ENCODE results near the gene RAB31.

RAB31 gene

GRCh38 chr18:9700261-9700796, 7.8 kb upstream of the RAB31 start:
- H3K27me3 ChIP-seq (replicated peaks): no peaks in the 10 kb centered on the region
- no peak overlapping the region for H3K4me3 ChIP-seq (ENCODE audit: low read depth, low read length)
- peak; percentile 32 for DNase-seq
- no peak for TF ChIP-seq CTCF (IDR thresholded peaks at IDR 0.05; ENCODE audit: low read depth, low read length, missing control alignments)
- in situ Hi-C loops (cut with HindIII; ENCODE audit: low pct_ligation_motif_present, low sequenced_read_pairs): no loop called here
- no peaks in the 10 kb centered on the region for H3K36me3 ChIP-seq (replicated peaks)
- H3K27ac ChIP-seq: peak overlapping the region; percentile 13

- DNase-seq: no peak
- H3K36me3 ChIP-seq (replicated peaks): no peaks in the 10 kb centered on the region
- no peak overlapping the region for H3K4me3 ChIP-seq (ENCODE audit: low read depth, low read length)
- no peak overlapping the region for H3K27ac ChIP-seq
- H3K27me3 ChIP-seq (replicated peaks): no peaks in the 10 kb centered on the region
- in situ Hi-C loops (cut with HindIII; ENCODE audit: low pct_ligation_motif_present, low sequenced_read_pairs): no loop called here
- no peak for TF ChIP-seq CTCF (IDR thresholded peaks at IDR 0.05; ENCODE audit: low read depth, low read length, missing control alignments)
These were observed 6.3 kb upstream of the RAB31 start for GRCh38 chr18:9701609-9702349.

- Histone ChIP-seq H3K4me3 (ENCODE audit: low read depth, low read length) (no peak overlapping the region), H3K36me3 (replicated peaks) (no peaks in the 10 kb centered on the region), H3K27me3 (replicated peaks) (no peaks in the 10 kb centered on the region), H3K27ac (no peak overlapping the region)
- in situ Hi-C loops (cut with HindIII; ENCODE audit: low pct_ligation_motif_present, low sequenced_read_pairs): no loop called here
- no peak for TF ChIP-seq CTCF (IDR thresholded peaks at IDR 0.05; ENCODE audit: low read depth, low read length, missing control alignments)
- no peak for DNase-seq
These were observed 3.6 kb upstream of the RAB31 start for GRCh38 chr18:9704233-9705118.

- Histone ChIP-seq H3K27ac (peak overlapping the region; percentile 2), H3K27me3 (replicated peaks) (no peaks in the 10 kb centered on the region), H3K4me3 (ENCODE audit: low read depth, low read length) (no peak overlapping the region), H3K36me3 (replicated peaks) (no peaks in the 10 kb centered on the region)
- in situ Hi-C loops (cut with HindIII; ENCODE audit: low pct_ligation_motif_present, low sequenced_read_pairs): no loop called here
- no peak for DNase-seq
- TF ChIP-seq CTCF (IDR thresholded peaks at IDR 0.05; ENCODE audit: low read depth, low read length, missing control alignments): no peak
These were observed 2.8 kb upstream of the RAB31 start for GRCh38 chr18:9705183-9705829.

GRCh38 chr18:9706081-9706935, 1.8 kb upstream of the RAB31 start:
- H3K36me3 ChIP-seq (replicated peaks): no peaks in the 10 kb centered on the region
- TF ChIP-seq CTCF (IDR thresholded peaks at IDR 0.05; ENCODE audit: low read depth, low read length, missing control alignments): no peak
- in situ Hi-C loops (cut with HindIII; ENCODE audit: low pct_ligation_motif_present, low sequenced_read_pairs): no loop called here
- peak; percentile 40 for DNase-seq
- no peaks in the 10 kb centered on the region for H3K27me3 ChIP-seq (replicated peaks)
- H3K27ac ChIP-seq: peak overlapping the region; percentile 2
- no peak overlapping the region for H3K4me3 ChIP-seq (ENCODE audit: low read depth, low read length)
